H1 (cell line): ENCODE results near the gene TBC1D2B. TPM values are rescaled to one million over a fixed set of nuclear protein-coding genes. Genes with fewer than 3 reads are reported as not detected.

ENCODE experiments used
- CHD7 ChIP-seq: fragments of 300-600 bp; sonication (generic); IDR thresholded peaks from 2 replicates; pipeline ENCODE4 v1.7.1; 2012; ENCODE audit warnings: low read length, moderate library complexity, mild to moderate bottlenecking, inconsistent platforms; ENCODE audit not compliant: insufficient replicate concordance
- FOSL1 ChIP-seq: IDR thresholded peaks from 2 replicates; pipeline ENCODE4 v1.6.1; 2011; ENCODE audit warnings: mild to moderate bottlenecking, low read depth, low read length, moderate library complexity; ENCODE audit not compliant: insufficient read depth
- HDAC2 ChIP-seq, 2 experiments: fragments of 300-600 bp in 1 of 2; sonication (generic) in 1 of 2; IDR thresholded peaks; 2 replicates each; pipeline ENCODE4 v1.6.1; 2011 to 2012; ENCODE audit warnings: low read depth in 2 of 2, low read length in 2 of 2, mild to moderate bottlenecking in 2 of 2, moderate library complexity in 2 of 2, borderline replicate concordance in 1 of 2, inconsistent platforms in 1 of 2
- TAF1 ChIP-seq: IDR thresholded peaks from 2 replicates; pipeline ENCODE4 v1.6.1; 2011; ENCODE audit warnings: mild to moderate bottlenecking, low read depth, low read length
- polyA plus RNA-seq, 7 experiments: library from polyadenylated mRNA; depleted of rRNA in 3 of 7; stranded (reverse) in 5 of 7; unstranded in 2 of 7; fragments of >200 nt in 5 of 7; fragments of 200-250 nt in 2 of 7; gene quantifications; 1 replicate in 5 of 7; 2 replicates in 1 of 7; 4 replicates in 1 of 7; pipeline versions ENCODE4 v1.2.1 to v1.2.3, GENCODE V29; 2011 to 2013; ENCODE audit warnings: missing spikeins in 2 of 7, mixed read lengths in 2 of 7
- total RNA-seq: library from RNA; stranded (reverse); fragmentation: NEBNext Ultra II Directional; extraction: Animal tissue kit (Norgen Biotek cat#: 25700); gene quantifications from 2 replicates; pipeline ENCODE4 v1.2.1, GENCODE V29; 2021
- TF ChIP-seq, protein P1 (sequence below): IDR thresholded peaks from 2 replicates; pipeline ENCODE4 v1.6.1; 2011; ENCODE audit warnings: low read depth, mild to moderate bottlenecking, low read length; ENCODE audit not compliant: insufficient read depth

TBC1D2B gene
- total and polyA plus RNA-seq, 2 of the 8 experiments (the other 6 are each of a cell fraction or from before 2014, with no cell fraction given): 11.9 to 19.5 TPM

DNA sequence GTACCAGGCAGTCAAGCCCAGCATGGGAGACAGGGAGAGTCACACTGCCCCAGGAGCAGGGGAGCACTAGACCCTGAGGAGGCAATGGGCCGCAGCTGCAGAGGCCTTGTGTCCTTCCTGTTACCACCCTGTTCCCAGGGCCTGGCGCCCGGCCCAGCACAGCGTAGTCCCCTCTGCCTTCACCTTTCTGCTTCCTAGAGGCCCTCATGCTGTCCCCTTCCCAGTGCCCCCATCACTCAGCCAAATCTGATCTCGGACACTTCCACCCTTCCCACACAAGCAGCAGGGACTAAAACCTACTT, 6.9 kb upstream of the TBC1D2B start (continued):
- TF ChIP-seq HDAC2 (IDR thresholded peaks at IDR 0.05; ENCODE audit: borderline replicate concordance in 1 of 2, low read depth in 2 of 2, low read length in 2 of 2) (no peak), CHD7 (no peak), FOSL1 (no peak), TAF1 (no peak)
- TF ChIP-seq, protein P1, sequence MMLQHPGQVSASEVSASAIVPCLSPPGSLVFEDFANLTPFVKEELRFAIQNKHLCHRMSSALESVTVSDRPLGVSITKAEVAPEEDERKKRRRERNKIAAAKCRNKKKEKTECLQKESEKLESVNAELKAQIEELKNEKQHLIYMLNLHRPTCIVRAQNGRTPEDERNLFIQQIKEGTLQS: no peak
